Sigmoid colon (tissue), 4 donors: ENCODE data around the gene SETD7.

ENCODE experiments used
- CTCF ChIP-seq, 4 experiments: fragments of 450-650 bp in 3 of 4; fragments of 200-600 bp in 1 of 4; IDR thresholded peaks; one replicate each; pipeline ENCODE4 v1.5.1; 2016 to 2019; ENCODE audit warnings: antibody characterized with exemption in 4 of 4, mild to moderate bottlenecking in 3 of 4, moderate library complexity in 2 of 4
- EP300 ChIP-seq, 4 donors: sonication (generic); formaldehyde crosslinking; IDR thresholded peaks; one replicate each; pipeline ENCODE4 v1.6.1; 2017; ENCODE audit warnings: antibody characterized with exemption in 4 of 4
- POLR2A ChIP-seq, 2 donors: fragments of 450-650 bp; IDR thresholded peaks; one replicate each; pipeline ENCODE4 v1.6.1; 2016; ENCODE audit warnings: antibody characterized with exemption in 2 of 2, mild to moderate bottlenecking in 2 of 2, moderate library complexity in 2 of 2
- POLR2AphosphoS5 ChIP-seq, 4 donors: sonication (generic); formaldehyde crosslinking; IDR thresholded peaks; one replicate each; pipeline ENCODE4 v1.6.1; 2017; ENCODE audit warnings: antibody characterized with exemption in 4 of 4

- TF ChIP-seq POLR2A (IDR thresholded peaks at IDR 0.05) = no peak
- no peak for TF ChIP-seq CTCF (IDR thresholded peaks at IDR 0.05)
- TF ChIP-seq POLR2AphosphoS5 (IDR thresholded peaks at IDR 0.05) = peak in 1 of 4 donors; percentile 54
- no peak for TF ChIP-seq EP300 (IDR thresholded peaks at IDR 0.05)
These were observed 4.5 kb upstream of the SETD7 start for GRCh38 chr4:139560406-139561104.
